Ecto neural progenitor cell (in vitro differentiated cells): Measurements from ENCODE around the gene ZNF564.
"Not testable (repeated sequence)": the region's sequence is repeated elsewhere in the genome, so short reads cannot be mapped to it uniquely, and the experiment has no call there.

Source experiments
- DNase-seq: peaks from one replicate; pipeline ENCODE4 v3.0.0-alpha.2; 2018; ENCODE audit warnings: low spot score

ZNF564 gene

GRCh38 chr19:12551060-12551832 is at the start of gene ZNF564:
Gene ZNF564, minus strand, starts transcription at chr19:12551482. Its CDS starts 150 bp downstream, at chr19:12551332.
- DNase-seq = peak; percentile 96

- no peak for DNase-seq
These were observed 46.3 kb upstream of the ZNF564 start for GRCh38 chr19:12597594-12597993.

- DNase-seq = no peak
These were observed 45.8 kb upstream of the ZNF564 start for GRCh38 chr19:12596927-12597548.

- no peak for DNase-seq
These were observed 45.2 kb upstream of the ZNF564 start for GRCh38 chr19:12596485-12596884.

- no peak for DNase-seq
These were observed 29.8 kb upstream of the ZNF564 start for GRCh38 chr19:12581100-12581499.

- DNase-seq = no peak
These were observed 29.0 kb upstream of the ZNF564 start for GRCh38 chr19:12580180-12580694.

- DNase-seq = no peak
These were observed 27.4 kb upstream of the ZNF564 start for GRCh38 chr19:12578641-12579040.

- DNase-seq = peak; percentile 3
These were observed 22.8 kb upstream of the ZNF564 start for GRCh38 chr19:12574036-12574435.

- peak; percentile 1 for DNase-seq
These were observed 16.7 kb upstream of the ZNF564 start for GRCh38 chr19:12567951-12568350.

- not testable (repeated sequence) for DNase-seq
These were observed 15.1 kb upstream of the ZNF564 start for GRCh38 chr19:12566380-12566779.

GRCh38 chr19:12564016-12564664 is 12.9 kb upstream of the ZNF564 start:
- DNase-seq = peak; percentile 92

- DNase-seq = no peak
These were observed 4.2 kb upstream of the ZNF564 start for GRCh38 chr19:12555456-12555930.

GRCh38 chr19:12546903-12547302 is 4.4 kb downstream of the ZNF564 start:
- DNase-seq = no peak

- no peak for DNase-seq
These were observed 5.2 kb downstream of the ZNF564 start for GRCh38 chr19:12546068-12546467.

- no peak for DNase-seq
These were observed 6.0 kb downstream of the ZNF564 start for GRCh38 chr19:12545267-12545666.

GRCh38 chr19:12544401-12544876 is 6.8 kb downstream of the ZNF564 start:
- DNase-seq = no peak

- no peak for DNase-seq
These were observed 7.4 kb downstream of the ZNF564 start for GRCh38 chr19:12543855-12544254.

GRCh38 chr19:12527034-12527836 is 24.0 kb downstream of the ZNF564 start:
- DNase-seq = no peak

GRCh38 chr19:12526542-12526941 is 24.7 kb downstream of the ZNF564 start:
- DNase-seq = no peak

- no peak for DNase-seq
These were observed 29.3 kb downstream of the ZNF564 start for GRCh38 chr19:12521996-12522395.

- no peak for DNase-seq
These were observed 37.7 kb downstream of the ZNF564 start for GRCh38 chr19:12513531-12514061.
